PC-3 (cell line): ENCODE results near the gene LRRTM4. TPM values are rescaled to one million over a fixed set of nuclear protein-coding genes. Genes with fewer than 3 reads are reported as not detected.

Experiments used
- ATAC-seq: fragments of 200-7000 bp; cut with Tn5 transposase; 2 replicates; pipeline ENCODE4 v1.9.1; 2020; ENCODE audit warnings: mild to moderate bottlenecking, moderate library complexity
- BruUV-seq: library from RNA; stranded (reverse); fragments of 400-500 nt; replicated peaks from 2 replicates; lab custom pipeline; 2021; lab: Mats Ljungman, UMichigan
- CTCF ChIA-PET: fragments of 300-600 bp; sonication (Branson Sonifier 250); formaldehyde crosslinking; loops from one replicate; lab custom pipeline; 2022; ENCODE audit warnings: antibody characterized with exemption; lab: Charles Lee
- POLR2A ChIA-PET: fragments of 300-600 bp; sonication (Branson Sonifier 250); formaldehyde crosslinking; loops from one replicate; lab custom pipeline; 2022; ENCODE audit warnings: antibody characterized with exemption; ENCODE audit not compliant: unreplicated experiment; lab: Charles Lee
- DNase-seq: peaks from one replicate; pipeline ENCODE4 v3.0.0-alpha.2; 2015
- H2AFZ ChIP-seq: fragments of 300-600 bp; sonication (generic); 2 replicates; pipeline ENCODE4 v1.6.0; 2016; ENCODE audit warnings: antibody characterized with exemption, low read length
- H3F3A ChIP-seq: fragments of 300-600 bp; sonication (generic); one replicate; pipeline ENCODE4 v1.6.0; 2017; ENCODE audit warnings: antibody characterized with exemption, low read length, control low read depth, mild to moderate bottlenecking; ENCODE audit not compliant: unreplicated experiment
- H3K27ac ChIP-seq: fragments of 300-600 bp; sonication (generic); 2 replicates; pipeline ENCODE4 v1.5.1; 2016; ENCODE audit warnings: mild to moderate bottlenecking, low read length
- H3K27me3 ChIP-seq: fragments of 300-600 bp; sonication (generic); 2 replicates; pipeline ENCODE4 v1.6.1; 2016; ENCODE audit warnings: low read length, mixed read lengths
- H3K36me3 ChIP-seq: fragments of 300-600 bp; sonication (generic); 2 replicates; pipeline ENCODE4 v1.6.1; 2016; ENCODE audit warnings: low read depth, mixed run types, low read length, mixed read lengths
- H3K4me1 ChIP-seq: fragments of 300-600 bp; sonication (generic); 2 replicates; pipeline ENCODE4 v1.5.1; 2016; ENCODE audit warnings: low read length; ENCODE audit not compliant: insufficient read depth
- H3K4me2 ChIP-seq: fragments of 300-600 bp; sonication (generic); 2 replicates; pipeline ENCODE4 v1.6.0; 2016; ENCODE audit warnings: low read length
- H3K4me3 ChIP-seq: fragments of 300-600 bp; sonication (generic); 2 replicates; pipeline ENCODE4 v1.5.1; 2016; ENCODE audit warnings: mild to moderate bottlenecking, low read length, mixed read lengths
- H3K79me2 ChIP-seq: fragments of 300-600 bp; sonication (generic); 2 replicates; pipeline ENCODE4 v1.6.1; 2017; ENCODE audit warnings: low read length, mixed read lengths
- H3K9ac ChIP-seq: fragments of 300-600 bp; sonication (generic); 2 replicates; pipeline ENCODE4 v1.6.0; 2016; ENCODE audit warnings: mild to moderate bottlenecking, low read length
- H3K9me2 ChIP-seq: fragments of 300-600 bp; sonication (generic); replicated peaks from 2 replicates; pipeline ENCODE4 v1.6.1; 2016; ENCODE audit warnings: mixed run types, low read length, mixed read lengths
- H3K9me3 ChIP-seq: fragments of 300-600 bp; sonication (generic); 2 replicates; pipeline ENCODE4 v1.6.1; 2016; ENCODE audit warnings: low read length, mixed read lengths
- H4K20me1 ChIP-seq: fragments of 300-600 bp; sonication (generic); 2 replicates; pipeline ENCODE4 v1.6.1; 2016; ENCODE audit warnings: low read length, mixed read lengths
- CTCF ChIP-seq: fragments of 300-600 bp; sonication (generic); conservative IDR thresholded peaks from 2 replicates; pipeline ENCODE4 v1.5.1; 2017; ENCODE audit warnings: antibody characterized with exemption, low read depth, mild to moderate bottlenecking, low read length
- EZH2 ChIP-seq: fragments of 300-600 bp; sonication (generic); IDR thresholded peaks from one replicate; pipeline ENCODE4 v1.6.1; 2017; ENCODE audit warnings: antibody characterized with exemption, mild to moderate bottlenecking, low read length; ENCODE audit not compliant: unreplicated experiment
- EZH2phosphoT487 ChIP-seq: fragments of 300-600 bp; sonication (generic); IDR thresholded peaks from 2 replicates; pipeline ENCODE4 v1.6.1; 2018; ENCODE audit warnings: mild to moderate bottlenecking, antibody characterized with exemption, low read length, borderline replicate concordance
- intact Hi-C: fragments of 100-400 bp; cut with micrococcal nuclease; formaldehyde crosslinking; loops from 2 replicates; pipeline ENCODE4 v1.9.0; 2023
- total RNA-seq: library from RNA; depleted of rRNA; stranded (reverse); fragments of >200 nt; gene quantifications from 2 replicates; pipeline ENCODE4 v1.2.3, GENCODE V29; 2014

Gene LRRTM4
- total RNA-seq, 1 experiment from 2014 or later: not detected

DNA sequence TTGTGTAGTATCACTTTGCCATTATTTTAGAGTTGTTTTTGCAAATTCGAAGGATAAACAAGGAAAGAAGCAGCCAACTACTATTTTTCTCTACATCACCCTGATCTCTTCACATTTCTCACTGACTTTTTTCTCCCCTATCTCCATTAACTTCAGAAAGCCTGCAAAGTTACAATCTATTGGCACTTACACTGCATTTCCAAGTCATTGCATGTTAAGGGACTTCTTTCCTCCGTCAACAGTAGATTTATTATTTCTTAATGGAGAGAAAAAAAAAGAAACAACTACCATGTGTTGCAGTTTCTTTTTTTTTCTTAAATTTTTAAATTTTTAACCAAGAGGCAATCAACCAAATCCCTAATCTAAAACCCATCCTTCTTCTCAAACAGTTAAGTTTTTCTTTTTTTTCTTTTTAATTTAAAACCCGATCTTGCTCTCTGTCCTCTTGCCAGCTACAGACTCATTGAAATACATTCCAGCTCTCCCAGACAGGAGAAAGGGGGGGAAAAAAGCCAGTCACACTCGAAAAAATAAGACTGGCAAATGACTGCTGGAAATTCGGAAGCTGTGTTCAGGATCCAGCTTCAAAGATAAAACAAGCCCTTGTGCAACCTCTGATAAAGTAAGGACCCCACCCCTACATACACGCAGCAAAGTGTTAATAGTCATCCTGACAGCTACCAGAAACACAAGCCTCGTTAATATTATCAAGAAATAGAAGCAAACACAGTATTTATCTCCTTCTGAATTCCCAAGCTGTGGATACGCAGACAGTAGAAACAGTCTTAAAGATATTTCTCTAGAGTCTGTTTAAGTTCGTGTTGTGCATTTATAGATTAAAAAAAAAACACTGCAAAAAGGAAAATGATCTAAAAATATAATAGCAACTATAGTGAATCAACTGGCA is 1.3 kb downstream of the LRRTM4 start:
- H3K4me3 ChIP-seq: no peak overlapping the region
- H3K27me3 ChIP-seq: 0 out of 2 replicates have a peak, but pooled peaks cover 6% of the 10 kb centered on the region
- H2AFZ ChIP-seq: no peak overlapping the region
- H3K36me3 ChIP-seq: no peaks in the 10 kb centered on the region
- intact Hi-C loops: no loop called here
- H3K27ac ChIP-seq: no peak overlapping the region
- no peak for DNase-seq
- no peaks in the 10 kb centered on the region for H3F3A ChIP-seq
- TF ChIP-seq CTCF (no peak), EZH2 (no peak), EZH2phosphoT487 (no peak)
- ChIA-PET POLR2A (no interaction called here), CTCF (no interaction called here)
- H3K79me2 ChIP-seq: no peaks in the 10 kb centered on the region
- H3K4me1 ChIP-seq: no peaks in the 10 kb centered on the region
- no TSS peak for BruUV-seq
- no peaks in the 10 kb centered on the region for H3K9me3 ChIP-seq
- H4K20me1 ChIP-seq: no peaks in the 10 kb centered on the region
- no peak overlapping the region for H3K4me2 ChIP-seq
- no peak for ATAC-seq
- no peak overlapping the region for H3K9ac ChIP-seq
- no peaks in the 10 kb centered on the region for H3K9me2 ChIP-seq

DNA sequence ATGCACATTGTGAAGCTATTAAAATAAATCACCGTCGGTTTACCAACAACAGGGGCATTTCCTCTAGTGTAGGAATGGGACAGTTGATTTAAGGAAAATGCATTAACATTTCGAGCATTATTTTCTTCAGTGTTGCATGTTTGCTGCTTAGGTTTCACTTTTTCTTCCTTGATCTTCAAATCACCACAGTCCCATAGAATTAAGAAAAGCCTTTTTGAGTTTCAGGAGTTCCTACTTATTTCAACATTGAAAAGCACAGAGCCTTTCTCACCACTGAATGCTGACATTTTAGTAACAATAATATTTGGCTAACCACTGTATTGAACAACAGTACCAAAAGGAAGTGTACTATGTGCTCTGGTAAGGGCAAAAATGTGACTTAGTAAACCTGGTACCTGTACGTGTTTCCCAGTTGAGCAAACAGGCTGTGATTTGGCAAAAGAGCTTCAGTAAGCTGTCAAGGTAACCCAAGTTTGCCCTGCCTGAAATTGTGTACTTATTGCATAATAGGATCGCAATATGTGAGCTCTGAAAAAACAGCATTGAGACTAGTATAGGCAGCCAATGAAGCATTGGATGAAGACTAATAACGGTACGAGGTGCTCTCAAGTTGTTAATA is 2.2 kb downstream of the LRRTM4 start:
- ATAC-seq (no peak), DNase-seq (no peak)
- Histone ChIP-seq H3K9ac (no peak overlapping the region), H3K4me3 (no peak overlapping the region), H3K4me2 (no peak overlapping the region), H3K9me2 (no peaks in the 10 kb centered on the region), H3K4me1 (no peaks in the 10 kb centered on the region), H4K20me1 (no peaks in the 10 kb centered on the region), H3K79me2 (no peaks in the 10 kb centered on the region), H3F3A (no peaks in the 10 kb centered on the region), H2AFZ (no peak overlapping the region), H3K36me3 (no peaks in the 10 kb centered on the region), H3K9me3 (no peaks in the 10 kb centered on the region), H3K27me3 (0 out of 2 replicates have a peak, but pooled peaks cover 6% of the 10 kb centered on the region), H3K27ac (no peak overlapping the region)
- BruUV-seq: no TSS peak
- POLR2A ChIA-PET: no interaction called here
- intact Hi-C loops: no loop called here
- CTCF ChIA-PET: no interaction called here
- TF ChIP-seq CTCF (no peak), EZH2 (no peak), EZH2phosphoT487 (no peak)
